Natural killer cell treated with Interleukin-12 subunit alpha and Interleukin-12 subunit beta and Interleukin-15 and Interleukin-18, amount 100 ng/mL, for 72 hours (primary cell): Measurements from ENCODE around the gene RPRD1A. TPM values are rescaled to one million over a fixed set of nuclear protein-coding genes. Genes with fewer than 3 reads are reported as not detected.
"Not testable (repeated sequence)": the region's sequence is repeated elsewhere in the genome, so short reads cannot be mapped to it uniquely, and the experiment has no call there.

Source experiments
- ATAC-seq, 2 donors: fragments of 150-1000 bp; cut with Tn5 transposase in 1 of 2; sonication (Bioruptor Pico), chemical (Tn5 transposase) in 1 of 2; 2 replicates each; pipeline ENCODE4 v1.10.0; 2021
- DNase-seq: peaks from one replicate; pipeline ENCODE4 v3.0.0; 2022; ENCODE audit warnings: low spot score
- H3K27ac Mint-ChIP-seq, 2 donors: 1 replicate in 1 of 2; 2 replicates in 1 of 2; pipeline ENCODE4 v1.8.0; 2022; ENCODE audit warnings: mixed read lengths in 2 of 2, mild to moderate bottlenecking in 1 of 2, moderate library complexity in 1 of 2
- H3K27me3 Mint-ChIP-seq, 2 donors: 1 replicate in 1 of 2; 2 replicates in 1 of 2; pipeline ENCODE4 v1.8.0; 2022; ENCODE audit warnings: mixed read lengths in 2 of 2
- H3K36me3 Mint-ChIP-seq: one replicate; pipeline ENCODE4 v1.8.0; 2022; ENCODE audit warnings: mixed read lengths
- H3K4me1 Mint-ChIP-seq, 2 donors: 1 replicate in 1 of 2; 2 replicates in 1 of 2; pipeline ENCODE4 v1.8.0; 2022; ENCODE audit warnings: low read depth in 2 of 2, mixed read lengths in 2 of 2, mild to moderate bottlenecking in 1 of 2
- H3K4me3 Mint-ChIP-seq: one replicate; pipeline ENCODE4 v1.8.0; 2022; ENCODE audit warnings: mixed read lengths
- H3K9me3 Mint-ChIP-seq: 2 replicates; pipeline ENCODE4 v1.8.0; 2022; ENCODE audit warnings: mixed read lengths
- total RNA-seq, 2 donors: library from RNA; stranded (reverse); gene quantifications; one replicate each; pipeline ENCODE4 v1.2.3, GENCODE V29; 2022

The RPRD1A gene
- total RNA-seq, 2 donors from 2014 or later = 16.0 to 38.6 TPM

GRCh38 chr18:36094431-36094830, 27.1 kb upstream of the RPRD1A start:
- no peak for ATAC-seq
- no peak overlapping the region for H3K4me3 Mint-ChIP-seq
- no peaks in the 10 kb centered on the region for H3K9me3 Mint-ChIP-seq
- peaks cover 0 to 6% of the 10 kb centered on the region in 2 donors for H3K27me3 Mint-ChIP-seq
- no peak overlapping the region for H3K27ac Mint-ChIP-seq
- H3K36me3 Mint-ChIP-seq = no peaks in the 10 kb centered on the region
- peaks cover 0 to 12% of the 10 kb centered on the region in 2 donors for H3K4me1 Mint-ChIP-seq
- DNase-seq = no peak

- not testable (repeated sequence) for H3K4me3 Mint-ChIP-seq, H3K9me3 Mint-ChIP-seq, H3K27me3 Mint-ChIP-seq, H3K36me3 Mint-ChIP-seq, DNase-seq, H3K27ac Mint-ChIP-seq, ATAC-seq
- H3K4me1 Mint-ChIP-seq = peaks cover 0 to 12% of the 10 kb centered on the region in 2 donors
Measured at GRCh38 chr18:36092116-36092515, 24.8 kb upstream of the RPRD1A start.

- Mint-ChIP-seq H3K4me1 (peaks cover 0 to 13% of the 10 kb centered on the region in 2 donors), H3K27me3 (no peaks in the 10 kb centered on the region), H3K27ac (no peak overlapping the region), H3K4me3 (no peak overlapping the region), H3K36me3 (no peaks in the 10 kb centered on the region), H3K9me3 (no peaks in the 10 kb centered on the region)
- DNase-seq (no peak), ATAC-seq (no peak)
Measured at GRCh38 chr18:36089001-36089400, 21.6 kb upstream of the RPRD1A start.

- H3K27ac Mint-ChIP-seq = no peak overlapping the region
- H3K4me1 Mint-ChIP-seq = peaks cover 0 to 15% of the 10 kb centered on the region in 2 donors
- H3K27me3 Mint-ChIP-seq = no peaks in the 10 kb centered on the region
- H3K36me3 Mint-ChIP-seq = no peaks in the 10 kb centered on the region
- H3K9me3 Mint-ChIP-seq = no peaks in the 10 kb centered on the region
- DNase-seq = no peak
- ATAC-seq = no peak
- H3K4me3 Mint-ChIP-seq = no peak overlapping the region
Measured at GRCh38 chr18:36088256-36088655, 20.9 kb upstream of the RPRD1A start.

- H3K9me3 Mint-ChIP-seq = no peaks in the 10 kb centered on the region
- DNase-seq (no peak), ATAC-seq (peak in 1 of 2 donors; percentile 57)
- no peak overlapping the region for H3K4me3 Mint-ChIP-seq
- H3K4me1 Mint-ChIP-seq = peaks cover 0 to 5% of the 10 kb centered on the region in 2 donors
- H3K27ac Mint-ChIP-seq = no peak overlapping the region
- peaks cover 4% of the 10 kb centered on the region for H3K36me3 Mint-ChIP-seq
- H3K27me3 Mint-ChIP-seq = peaks cover 4 to 13% of the 10 kb centered on the region in 2 donors
Measured at GRCh38 chr18:36086186-36086585, 18.8 kb upstream of the RPRD1A start.

- DNase-seq (no peak), ATAC-seq (peak in 1 of 2 donors; percentile 69)
- H3K36me3 Mint-ChIP-seq = peaks cover 14% of the 10 kb centered on the region
- peaks cover 7 to 17% of the 10 kb centered on the region in 2 donors for H3K27me3 Mint-ChIP-seq
- H3K4me1 Mint-ChIP-seq = peaks cover 0 to 5% of the 10 kb centered on the region in 2 donors
- peaks cover 6% of the 10 kb centered on the region for H3K9me3 Mint-ChIP-seq
- no peak overlapping the region for H3K27ac Mint-ChIP-seq
- H3K4me3 Mint-ChIP-seq = no peak overlapping the region
Measured at GRCh38 chr18:36085195-36085594, 17.8 kb upstream of the RPRD1A start.

- no peak for DNase-seq
- no peak for ATAC-seq
- Mint-ChIP-seq H3K4me3 (no peak overlapping the region), H3K27ac (no peak overlapping the region), H3K9me3 (peaks cover 6% of the 10 kb centered on the region), H3K36me3 (peaks cover 17% of the 10 kb centered on the region), H3K4me1 (peaks cover 0 to 5% of the 10 kb centered on the region in 2 donors), H3K27me3 (peaks cover 10 to 20% of the 10 kb centered on the region in 2 donors)
Measured at GRCh38 chr18:36083729-36084128, 16.4 kb upstream of the RPRD1A start.

- not testable (repeated sequence) for H3K4me1 Mint-ChIP-seq, DNase-seq, ATAC-seq
Measured at GRCh38 chr18:36081118-36081517, 13.8 kb upstream of the RPRD1A start.

GRCh38 chr18:36078751-36079529, 11.6 kb upstream of the RPRD1A start:
- H3K27ac Mint-ChIP-seq = no peak overlapping the region
- no peak overlapping the region for H3K4me3 Mint-ChIP-seq
- peaks cover 0 to 4% of the 10 kb centered on the region in 2 donors for H3K4me1 Mint-ChIP-seq
- peaks cover 6% of the 10 kb centered on the region for H3K9me3 Mint-ChIP-seq
- ATAC-seq = no peak
- no peak for DNase-seq
- peaks cover 17% of the 10 kb centered on the region for H3K36me3 Mint-ChIP-seq
- peaks cover 16 to 41% of the 10 kb centered on the region in 2 donors for H3K27me3 Mint-ChIP-seq

More at GRCh38 chr18:36081118-36081517, 13.8 kb upstream of the RPRD1A start:
- Mint-ChIP-seq H3K36me3 (peaks cover 17% of the 10 kb centered on the region), H3K27me3 (peaks cover 13 to 29% of the 10 kb centered on the region in 2 donors)
- not testable (repeated sequence) for H3K4me3 Mint-ChIP-seq, H3K9me3 Mint-ChIP-seq, H3K27ac Mint-ChIP-seq

- not testable (repeated sequence) for ATAC-seq, H3K4me3 Mint-ChIP-seq, H3K27ac Mint-ChIP-seq, H3K9me3 Mint-ChIP-seq, DNase-seq, H3K4me1 Mint-ChIP-seq
- H3K36me3 Mint-ChIP-seq = peaks cover 17% of the 10 kb centered on the region
- H3K27me3 Mint-ChIP-seq = peaks cover 21 to 49% of the 10 kb centered on the region in 2 donors
Measured at GRCh38 chr18:36077764-36078163, 10.4 kb upstream of the RPRD1A start.

- Mint-ChIP-seq H3K36me3 (peaks cover 11% of the 10 kb centered on the region), H3K4me1 (no peaks in the 10 kb centered on the region), H3K27ac (no peak overlapping the region), H3K9me3 (peaks cover 5% of the 10 kb centered on the region), H3K27me3 (peaks cover 16 to 35% of the 10 kb centered on the region in 2 donors), H3K4me3 (no peak overlapping the region)
- DNase-seq (no peak), ATAC-seq (no peak)
Measured at GRCh38 chr18:36075862-36076587, 8.7 kb upstream of the RPRD1A start.

- no peaks in the 10 kb centered on the region for H3K4me1 Mint-ChIP-seq
- DNase-seq (no peak), ATAC-seq (no peak)
- no peak overlapping the region for H3K4me3 Mint-ChIP-seq
- H3K9me3 Mint-ChIP-seq = no peaks in the 10 kb centered on the region
- no peaks in the 10 kb centered on the region for H3K36me3 Mint-ChIP-seq
- peaks cover 11 to 33% of the 10 kb centered on the region in 2 donors for H3K27me3 Mint-ChIP-seq
- H3K27ac Mint-ChIP-seq = no peak overlapping the region
Measured at GRCh38 chr18:36074435-36074834, 7.1 kb upstream of the RPRD1A start.

GRCh38 chr18:36073676-36074075, 6.3 kb upstream of the RPRD1A start:
- Mint-ChIP-seq H3K4me3 (no peak overlapping the region), H3K4me1 (no peaks in the 10 kb centered on the region), H3K9me3 (no peaks in the 10 kb centered on the region), H3K36me3 (no peaks in the 10 kb centered on the region), H3K27ac (no peak overlapping the region), H3K27me3 (peaks cover 11 to 29% of the 10 kb centered on the region in 2 donors)
- ATAC-seq (no peak), DNase-seq (no peak)

- peaks cover 11 to 28% of the 10 kb centered on the region in 2 donors for H3K27me3 Mint-ChIP-seq
- ATAC-seq, H3K4me3 Mint-ChIP-seq, H3K27ac Mint-ChIP-seq, H3K9me3 Mint-ChIP-seq, DNase-seq, H3K36me3 Mint-ChIP-seq, H3K4me1 Mint-ChIP-seq: not testable (repeated sequence)
Measured at GRCh38 chr18:36072406-36072805, 5.0 kb upstream of the RPRD1A start.
